ENCODE data around the gene TBC1D9.

Gene TBC1D9

GRCh38 chr4:140756319-140757231 lies at the start of gene TBC1D9:
Gene TBC1D9 (minus strand): TSS chr4:140756385. CDS start chr4:140756045, 340 bp downstream.
- peak; percentile 69 for DNase-seq
- no peaks in the 10 kb centered on the region for H3K27me3 ChIP-seq (replicated peaks)
- TF ChIP-seq, protein P1, sequence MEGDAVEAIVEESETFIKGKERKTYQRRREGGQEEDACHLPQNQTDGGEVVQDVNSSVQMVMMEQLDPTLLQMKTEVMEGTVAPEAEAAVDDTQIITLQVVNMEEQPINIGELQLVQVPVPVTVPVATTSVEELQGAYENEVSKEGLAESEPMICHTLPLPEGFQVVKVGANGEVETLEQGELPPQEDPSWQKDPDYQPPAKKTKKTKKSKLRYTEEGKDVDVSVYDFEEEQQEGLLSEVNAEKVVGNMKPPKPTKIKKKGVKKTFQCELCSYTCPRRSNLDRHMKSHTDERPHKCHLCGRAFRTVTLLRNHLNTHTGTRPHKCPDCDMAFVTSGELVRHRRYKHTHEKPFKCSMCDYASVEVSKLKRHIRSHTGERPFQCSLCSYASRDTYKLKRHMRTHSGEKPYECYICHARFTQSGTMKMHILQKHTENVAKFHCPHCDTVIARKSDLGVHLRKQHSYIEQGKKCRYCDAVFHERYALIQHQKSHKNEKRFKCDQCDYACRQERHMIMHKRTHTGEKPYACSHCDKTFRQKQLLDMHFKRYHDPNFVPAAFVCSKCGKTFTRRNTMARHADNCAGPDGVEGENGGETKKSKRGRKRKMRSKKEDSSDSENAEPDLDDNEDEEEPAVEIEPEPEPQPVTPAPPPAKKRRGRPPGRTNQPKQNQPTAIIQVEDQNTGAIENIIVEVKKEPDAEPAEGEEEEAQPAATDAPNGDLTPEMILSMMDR (IDR thresholded peaks at IDR 0.05; ENCODE audit: low read depth, low read length, missing control alignments): peak; percentile 28

GRCh38 chr4:140805293-140805692 lies 49.1 kb upstream of the TBC1D9 start:
- TF ChIP-seq, protein P1 (IDR thresholded peaks at IDR 0.05; ENCODE audit: low read depth, low read length, missing control alignments): no peak
- Histone ChIP-seq H3K4me3 (ENCODE audit: low read depth, low read length) (no peak overlapping the region), H3K27ac (no peak overlapping the region), H3K36me3 (replicated peaks) (no peaks in the 10 kb centered on the region), H3K27me3 (replicated peaks) (peaks cover 1% of the 10 kb centered on the region)
- no peak for DNase-seq
- in situ Hi-C loops (cut with HindIII; ENCODE audit: low pct_ligation_motif_present, low sequenced_read_pairs): no loop called here

More at GRCh38 chr4:140756319-140757231, at the start of gene TBC1D9:
- Histone ChIP-seq H3K36me3 (replicated peaks) (no peaks in the 10 kb centered on the region), H3K27ac (peak within 1 kb of the TSS; percentile 60), H3K4me3 (ENCODE audit: low read depth, low read length) (peak within 1 kb of the TSS; percentile 80)
- in situ Hi-C loops (cut with HindIII; ENCODE audit: low pct_ligation_motif_present, low sequenced_read_pairs): no loop called here

- Histone ChIP-seq H3K36me3 (replicated peaks) (no peaks in the 10 kb centered on the region), H3K4me3 (ENCODE audit: low read depth, low read length) (no peak overlapping the region), H3K27me3 (replicated peaks) (no peaks in the 10 kb centered on the region), H3K27ac (no peak overlapping the region)
- in situ Hi-C loops (cut with HindIII; ENCODE audit: low pct_ligation_motif_present, low sequenced_read_pairs): no loop called here
- no peak for DNase-seq
- TF ChIP-seq, protein P1 (IDR thresholded peaks at IDR 0.05; ENCODE audit: low read depth, low read length, missing control alignments): no peak
Observed at GRCh38 chr4:140802591-140802990, 46.4 kb upstream of the TBC1D9 start.

DNA sequence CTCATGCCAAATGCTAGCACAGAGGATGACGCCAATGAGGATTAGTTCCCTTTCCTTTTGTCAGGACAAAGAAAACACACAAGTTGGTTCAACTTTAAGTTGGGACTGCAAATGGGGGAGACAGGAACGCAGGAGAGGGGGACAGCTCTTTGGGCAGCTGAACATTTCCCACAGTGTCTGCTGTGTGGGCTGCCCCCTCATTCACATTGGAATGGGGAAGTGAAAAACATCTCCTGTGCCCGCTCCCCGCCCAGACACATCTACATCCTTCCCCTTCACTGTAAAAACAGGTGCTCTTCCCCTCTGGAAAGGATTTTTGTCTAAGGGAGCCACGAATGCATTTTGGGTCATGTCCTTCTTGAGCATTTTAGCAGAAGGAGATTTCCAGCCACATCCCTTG lies 44.5 kb upstream of the TBC1D9 start:
- Histone ChIP-seq H3K27me3 (replicated peaks) (no peaks in the 10 kb centered on the region), H3K27ac (no peak overlapping the region), H3K4me3 (ENCODE audit: low read depth, low read length) (no peak overlapping the region), H3K36me3 (replicated peaks) (no peaks in the 10 kb centered on the region)
- DNase-seq: no peak
- in situ Hi-C loops (cut with HindIII; ENCODE audit: low pct_ligation_motif_present, low sequenced_read_pairs): no loop called here
- TF ChIP-seq, protein P1 (IDR thresholded peaks at IDR 0.05; ENCODE audit: low read depth, low read length, missing control alignments): no peak

- TF ChIP-seq, protein P1 (IDR thresholded peaks at IDR 0.05; ENCODE audit: low read depth, low read length, missing control alignments): no peak
- no peaks in the 10 kb centered on the region for H3K27me3 ChIP-seq (replicated peaks)
- in situ Hi-C loops (cut with HindIII; ENCODE audit: low pct_ligation_motif_present, low sequenced_read_pairs): no loop called here
- H3K27ac ChIP-seq: no peak overlapping the region
- DNase-seq: no peak
- H3K4me3 ChIP-seq (ENCODE audit: low read depth, low read length): no peak overlapping the region
- no peaks in the 10 kb centered on the region for H3K36me3 ChIP-seq (replicated peaks)
Observed at GRCh38 chr4:140799686-140800225, 43.6 kb upstream of the TBC1D9 start.
